22Rv1 (cell line): ENCODE data around the gene ANAPC13.

ENCODE experiments used
- CTCF ChIP-seq: fragments of 450-650 bp; IDR thresholded peaks from 2 replicates; pipeline ENCODE4 v1.5.1; 2017; ENCODE audit warnings: mild to moderate bottlenecking
- ZFX ChIP-seq: fragments of 450-650 bp; IDR thresholded peaks from 2 replicates; pipeline ENCODE4 v1.6.1; 2017; ENCODE audit warnings: antibody characterized with exemption, borderline replicate concordance

- TF ChIP-seq CTCF, result no peak
- no peak for TF ChIP-seq ZFX
Measured at GRCh38 chr3:134476306-134476705, 9.5 kb downstream of the ANAPC13 start.
